Thyroid gland (tissue), 4 donors: Measurements from ENCODE around the gene HES3. TPM values are rescaled to one million over a fixed set of nuclear protein-coding genes. Genes with fewer than 3 reads are reported as not detected.

Experiments
- DNase-seq, 2 donors: peaks; one replicate each; pipeline ENCODE4 v3.0.0-alpha.2; 2019
- H3K27ac ChIP-seq, 3 donors: fragments of 200-600 bp; sonication (generic); 1 replicate in 2 of 3; 2 replicates in 1 of 3; pipeline ENCODE4 v1.5.1; 2016 to 2019; ENCODE audit warnings: mild to moderate bottlenecking in 1 of 3, moderate library complexity in 1 of 3
- H3K27me3 ChIP-seq: fragments of 200-600 bp; sonication (generic); one replicate; pipeline ENCODE4 v1.5.1; 2019
- H3K36me3 ChIP-seq, 2 donors: fragments of 200-600 bp; sonication (generic); one replicate each; pipeline ENCODE4 v1.5.1; 2016 to 2019
- H3K4me1 ChIP-seq, 2 donors: fragments of 200-600 bp; sonication (generic); one replicate each; pipeline ENCODE4 v1.5.1; 2017 to 2019
- H3K4me3 ChIP-seq, 3 donors: fragments of 200-600 bp; sonication (generic); replicated peaks in 1 of 3; 1 replicate in 2 of 3; 2 replicates in 1 of 3; pipeline ENCODE4 v1.5.1; 2016; ENCODE audit warnings: mild to moderate bottlenecking in 1 of 3
- H3K9me3 ChIP-seq: fragments of 200-600 bp; sonication (generic); one replicate; pipeline ENCODE4 v1.5.1; 2017
- CTCF ChIP-seq, 6 experiments: fragments of 200-600 bp in 3 of 6; fragments of 450-650 bp in 3 of 6; sonication (generic) in 3 of 6; IDR thresholded peaks; one replicate each; pipeline ENCODE4 v1.5.1; 2016 to 2019; ENCODE audit warnings: antibody characterized with exemption in 6 of 6, mild to moderate bottlenecking in 2 of 6, inconsistent platforms in 1 of 6, moderate library complexity in 1 of 6
- POLR2A ChIP-seq, 2 donors: fragments of 450-650 bp; IDR thresholded peaks; one replicate each; pipeline ENCODE4 v1.6.1; 2017; ENCODE audit warnings: antibody characterized with exemption in 2 of 2, mild to moderate bottlenecking in 2 of 2, moderate library complexity in 1 of 2
- WGBS, 2 donors: methylation state at CpG; one replicate each; pipeline ENCODE4 v1.1.5; 2017; 5-methylcytosine and 5-hydroxymethylcytosine counted together
- intact Hi-C: fragments of 100-400 bp; cut with DNase I; formaldehyde crosslinking; loops from one replicate; pipeline ENCODE4 v1.15.1; 2023
- total RNA-seq, 4 donors: library from RNA; depleted of rRNA; stranded (reverse); fragments of >200 nt; gene quantifications; one replicate each; pipeline ENCODE4 v1.2.3, GENCODE V29; 2016

Gene HES3
- total RNA-seq, 4 donors from 2014 or later = not detected

GRCh38 chr1:6239213-6239752, 4.7 kb upstream of the HES3 start:
- Histone ChIP-seq H3K27me3 (peaks cover 34% of the 10 kb centered on the region), H3K36me3 (no peaks in the 10 kb centered on the region), H3K9me3 (no peaks in the 10 kb centered on the region), H3K4me3 (no peak overlapping the region), H3K27ac (no peak overlapping the region), H3K4me1 (peaks cover 9 to 20% of the 10 kb centered on the region in 2 donors)
- 36 to 43% methylated on average over 7 of the region's 7 CpGs for WGBS, 2 donors
- DNase-seq = no peak
- TF ChIP-seq CTCF (IDR thresholded peaks at IDR 0.05) = no peak
- TF ChIP-seq POLR2A (IDR thresholded peaks at IDR 0.05) = no peak
- intact Hi-C loops = no loop called here

- H3K27me3 ChIP-seq = peaks cover 36% of the 10 kb centered on the region
- WGBS, 2 donors = 37 to 42% methylated on average over 17 of the region's 17 CpGs
Measured at GRCh38 chr1:6239950-6240768, 3.8 kb upstream of the HES3 start.

GRCh38 chr1:6241107-6241886, 2.7 kb upstream of the HES3 start:
- H3K27me3 ChIP-seq = peaks cover 36% of the 10 kb centered on the region
- TF ChIP-seq POLR2A (IDR thresholded peaks at IDR 0.05) (no peak), CTCF (IDR thresholded peaks at IDR 0.05) (no peak)
- intact Hi-C loops = loop anchor here (5.0 kb wide), 2 partner anchors 34 to 189 kb away; partner anchors contain the start of gene RNF207
- no peak overlapping the region for H3K4me3 ChIP-seq
- no peak for DNase-seq
- H3K4me1 ChIP-seq = peaks cover 0 to 22% of the 10 kb centered on the region in 2 donors
- WGBS, 2 donors = 16 to 17% methylated on average over 21 to 26 of the region's 33 CpGs
- H3K36me3 ChIP-seq = no peaks in the 10 kb centered on the region
- H3K9me3 ChIP-seq = no peaks in the 10 kb centered on the region
- H3K27ac ChIP-seq = no peak overlapping the region

More at GRCh38 chr1:6239950-6240768, 3.8 kb upstream of the HES3 start:
- no peak for TF ChIP-seq POLR2A (IDR thresholded peaks at IDR 0.05)
- no peak for TF ChIP-seq CTCF (IDR thresholded peaks at IDR 0.05)
- DNase-seq = no peak
- H3K4me1 ChIP-seq = peaks cover 1 to 12% of the 10 kb centered on the region in 2 donors
- no peak overlapping the region for H3K27ac ChIP-seq
- intact Hi-C loops = loop anchor here (5.0 kb wide), 2 partner anchors 33 to 188 kb away; partner anchors contain the start of gene RNF207
- H3K36me3 ChIP-seq = no peaks in the 10 kb centered on the region
- H3K9me3 ChIP-seq = no peaks in the 10 kb centered on the region
- no peak overlapping the region for H3K4me3 ChIP-seq

GRCh38 chr1:6241887-6242740, 1.9 kb upstream of the HES3 start:
- WGBS, 2 donors = 0 to 5% methylated on average over 7 to 8 of the region's 99 CpGs
- DNase-seq = no peak
- intact Hi-C loops = loop anchor here (5.0 kb wide), 2 partner anchors 35 to 190 kb away; partner anchors contain the start of gene RNF207
- Histone ChIP-seq H3K4me1 (peaks cover 0 to 25% of the 10 kb centered on the region in 2 donors), H3K27ac (no peak overlapping the region), H3K9me3 (no peaks in the 10 kb centered on the region), H3K36me3 (no peaks in the 10 kb centered on the region), H3K27me3 (peaks cover 39% of the 10 kb centered on the region), H3K4me3 (no peak overlapping the region)
- TF ChIP-seq CTCF (IDR thresholded peaks at IDR 0.05) (no peak), POLR2A (IDR thresholded peaks at IDR 0.05) (no peak)
